Mesangial cell (primary cell): ENCODE data around the gene NPY1R. TPM values are rescaled to one million over a fixed set of nuclear protein-coding genes. Genes with fewer than 3 reads are reported as not detected.

ENCODE experiments used
- total RNA-seq: library from RNA; depleted of rRNA; stranded (reverse); fragments of >200 nt; gene quantifications from 2 replicates; pipeline ENCODE4 v1.2.3, GENCODE V29; 2015

The NPY1R gene
- 2.8 and 38.8 TPM in 2 replicates for total RNA-seq

DNA sequence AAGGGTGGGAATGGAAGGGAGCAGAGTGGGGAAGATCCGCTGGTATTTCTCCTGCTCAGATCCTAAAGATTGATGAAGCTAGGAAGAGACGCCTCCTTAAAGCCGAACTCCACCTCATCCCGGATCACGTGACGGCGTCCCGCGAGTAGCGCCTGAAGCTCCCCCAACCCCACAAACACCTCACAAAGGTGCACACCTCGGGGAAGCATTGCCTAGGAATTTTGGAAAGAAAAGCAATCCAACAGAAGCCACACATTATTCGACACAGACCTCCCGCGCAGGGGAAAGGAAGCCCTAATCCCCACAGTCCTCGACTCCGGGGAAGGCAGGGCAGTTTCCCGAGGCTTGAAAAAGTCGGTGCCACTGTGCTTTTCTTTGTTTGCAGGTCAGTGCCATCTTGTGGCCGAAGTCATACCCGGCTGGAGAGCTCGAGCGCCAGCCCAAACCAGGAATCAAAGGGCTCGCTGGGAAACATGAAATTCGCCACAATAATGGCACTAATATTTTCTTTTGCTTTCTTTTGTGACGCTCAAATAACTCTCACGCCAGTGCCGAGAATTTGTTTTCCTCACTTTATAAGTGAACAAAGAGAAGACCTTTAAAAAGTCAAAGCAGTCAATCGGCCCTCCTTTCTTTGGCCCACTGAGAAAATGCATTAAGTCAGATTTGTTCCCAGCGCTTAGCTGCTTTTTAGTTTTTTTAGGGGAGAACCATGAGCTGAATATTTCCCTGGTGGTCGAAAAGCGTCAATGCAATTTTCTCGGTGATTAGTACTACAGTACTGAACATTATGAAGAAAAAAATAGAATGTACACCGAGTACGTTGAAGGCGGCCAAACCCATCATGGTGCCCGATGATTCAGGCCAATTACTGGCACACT is at the start of gene NPY1R:
Gene NPY1R (minus strand): TSS at position 71 of the 881 bp plus-strand sequence. CDS start 6,042 bp downstream, outside the sequence.

DNA sequence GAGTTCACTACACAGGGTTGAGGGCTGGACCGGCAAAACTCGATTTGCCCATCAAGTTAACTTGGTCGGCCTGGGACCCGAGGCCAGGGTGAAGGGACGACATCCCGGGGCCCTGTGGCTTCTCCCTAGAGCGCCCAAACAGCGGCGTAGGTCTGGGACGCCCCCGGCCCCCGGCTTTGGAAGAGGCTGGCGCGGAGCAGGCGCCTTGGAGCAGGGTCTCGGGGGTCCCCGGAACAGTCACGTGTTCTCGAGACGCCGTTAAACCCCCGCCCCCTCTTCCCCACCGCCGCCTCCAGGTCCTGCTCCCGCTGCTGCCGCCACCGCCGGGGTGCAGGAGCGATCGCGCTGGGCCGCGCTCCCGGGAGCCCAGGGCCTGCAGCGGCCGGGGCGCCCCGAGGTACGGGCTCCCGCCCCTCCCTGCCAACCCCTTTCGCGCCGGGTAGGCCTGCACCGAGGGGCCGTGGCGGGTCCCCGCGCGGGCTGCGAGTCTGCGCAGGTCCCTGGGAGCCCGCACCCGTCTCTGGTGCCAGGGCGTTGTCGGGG is 11.3 kb upstream of the NPY1R start, which contains the start of gene NPY5R:
Gene NPY5R (plus strand): TSS at position 289 of the 543 bp plus-strand sequence. CDS start 6,382 bp downstream, outside the sequence.

Other genes starting within 250 kb of the NPY1R start
- 16.0 and 17.2 TPM in 2 replicates for gene NAF1, start 165.7 kb downstream of the NPY1R start, total RNA-seq
- gene NPY5R, start 11.3 kb upstream of the NPY1R start, total RNA-seq: 1.1 and 2.7 TPM in 2 replicates
- gene TKTL2, start 141.2 kb upstream of the NPY1R start, total RNA-seq: not detected in 2 replicates
- 9.5 and 25.7 TPM in 2 replicates for gene TMA16, start 162.1 kb upstream of the NPY1R start, total RNA-seq